GM19463 (cell line): ENCODE measurements around the gene HEATR1.
"Not testable (repeated sequence)": the region's sequence is repeated elsewhere in the genome, so short reads cannot be mapped to it uniquely, and the experiment has no call there.

Source experiments
- ATAC-seq: cut with Tn5 transposase; IDR thresholded peaks from one replicate; pipeline ENCODE4 v1.9.1; 2021; ENCODE audit warnings: mild to moderate bottlenecking, moderate library complexity; ENCODE audit not compliant: unreplicated experiment

The HEATR1 gene, protein sequence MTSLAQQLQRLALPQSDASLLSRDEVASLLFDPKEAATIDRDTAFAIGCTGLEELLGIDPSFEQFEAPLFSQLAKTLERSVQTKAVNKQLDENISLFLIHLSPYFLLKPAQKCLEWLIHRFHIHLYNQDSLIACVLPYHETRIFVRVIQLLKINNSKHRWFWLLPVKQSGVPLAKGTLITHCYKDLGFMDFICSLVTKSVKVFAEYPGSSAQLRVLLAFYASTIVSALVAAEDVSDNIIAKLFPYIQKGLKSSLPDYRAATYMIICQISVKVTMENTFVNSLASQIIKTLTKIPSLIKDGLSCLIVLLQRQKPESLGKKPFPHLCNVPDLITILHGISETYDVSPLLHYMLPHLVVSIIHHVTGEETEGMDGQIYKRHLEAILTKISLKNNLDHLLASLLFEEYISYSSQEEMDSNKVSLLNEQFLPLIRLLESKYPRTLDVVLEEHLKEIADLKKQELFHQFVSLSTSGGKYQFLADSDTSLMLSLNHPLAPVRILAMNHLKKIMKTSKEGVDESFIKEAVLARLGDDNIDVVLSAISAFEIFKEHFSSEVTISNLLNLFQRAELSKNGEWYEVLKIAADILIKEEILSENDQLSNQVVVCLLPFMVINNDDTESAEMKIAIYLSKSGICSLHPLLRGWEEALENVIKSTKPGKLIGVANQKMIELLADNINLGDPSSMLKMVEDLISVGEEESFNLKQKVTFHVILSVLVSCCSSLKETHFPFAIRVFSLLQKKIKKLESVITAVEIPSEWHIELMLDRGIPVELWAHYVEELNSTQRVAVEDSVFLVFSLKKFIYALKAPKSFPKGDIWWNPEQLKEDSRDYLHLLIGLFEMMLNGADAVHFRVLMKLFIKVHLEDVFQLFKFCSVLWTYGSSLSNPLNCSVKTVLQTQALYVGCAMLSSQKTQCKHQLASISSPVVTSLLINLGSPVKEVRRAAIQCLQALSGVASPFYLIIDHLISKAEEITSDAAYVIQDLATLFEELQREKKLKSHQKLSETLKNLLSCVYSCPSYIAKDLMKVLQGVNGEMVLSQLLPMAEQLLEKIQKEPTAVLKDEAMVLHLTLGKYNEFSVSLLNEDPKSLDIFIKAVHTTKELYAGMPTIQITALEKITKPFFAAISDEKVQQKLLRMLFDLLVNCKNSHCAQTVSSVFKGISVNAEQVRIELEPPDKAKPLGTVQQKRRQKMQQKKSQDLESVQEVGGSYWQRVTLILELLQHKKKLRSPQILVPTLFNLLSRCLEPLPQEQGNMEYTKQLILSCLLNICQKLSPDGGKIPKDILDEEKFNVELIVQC (N-terminal part only)

DNA sequence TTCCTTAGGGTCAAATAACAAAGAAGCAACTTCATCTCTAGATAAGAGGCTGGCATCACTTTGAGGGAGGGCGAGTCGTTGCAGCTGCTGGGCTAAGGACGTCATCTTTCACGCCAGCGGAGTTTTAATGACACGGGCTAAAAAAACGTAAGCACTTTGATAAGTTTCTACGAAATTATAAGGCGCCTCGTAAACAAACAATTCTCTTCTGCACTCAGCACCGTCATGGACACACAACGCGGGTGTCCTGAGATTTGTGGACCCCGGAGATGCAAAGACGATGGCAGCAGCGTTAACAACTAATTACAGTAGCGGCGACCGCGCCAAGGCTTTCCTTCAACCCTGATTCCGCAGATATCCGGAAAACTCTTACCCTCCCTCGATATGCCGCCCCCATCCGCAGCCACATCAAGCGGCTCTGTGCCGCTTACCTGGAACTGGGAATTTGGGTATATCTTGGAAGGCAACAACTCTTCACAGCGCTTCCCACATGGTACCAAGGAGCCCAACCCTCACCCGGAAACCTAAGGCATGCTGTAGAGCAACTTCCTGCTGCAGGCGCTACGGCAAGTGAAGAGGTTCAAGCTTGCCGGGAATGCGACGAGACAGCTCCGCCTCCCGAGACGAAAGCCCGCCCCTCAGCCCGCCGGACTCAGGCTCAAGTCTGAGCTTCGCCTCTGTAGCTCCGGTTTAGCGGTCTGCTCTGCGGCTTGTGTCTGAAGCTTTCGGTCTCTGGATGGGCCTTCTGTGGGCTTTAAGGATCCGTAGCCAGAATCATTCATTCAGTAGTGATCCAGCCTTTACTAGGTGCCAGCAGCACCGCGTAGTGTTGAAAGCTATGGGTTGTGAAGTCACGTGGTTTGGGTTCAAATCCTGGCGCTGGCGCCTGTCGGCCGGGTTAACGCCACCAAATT is at the start of gene HEATR1:
HEATR1 (minus strand) TSS at position 526 of the 914 bp plus-strand sequence; CDS start at position 105, 421 bp downstream.
- ATAC-seq, result peak; percentile 95

DNA sequence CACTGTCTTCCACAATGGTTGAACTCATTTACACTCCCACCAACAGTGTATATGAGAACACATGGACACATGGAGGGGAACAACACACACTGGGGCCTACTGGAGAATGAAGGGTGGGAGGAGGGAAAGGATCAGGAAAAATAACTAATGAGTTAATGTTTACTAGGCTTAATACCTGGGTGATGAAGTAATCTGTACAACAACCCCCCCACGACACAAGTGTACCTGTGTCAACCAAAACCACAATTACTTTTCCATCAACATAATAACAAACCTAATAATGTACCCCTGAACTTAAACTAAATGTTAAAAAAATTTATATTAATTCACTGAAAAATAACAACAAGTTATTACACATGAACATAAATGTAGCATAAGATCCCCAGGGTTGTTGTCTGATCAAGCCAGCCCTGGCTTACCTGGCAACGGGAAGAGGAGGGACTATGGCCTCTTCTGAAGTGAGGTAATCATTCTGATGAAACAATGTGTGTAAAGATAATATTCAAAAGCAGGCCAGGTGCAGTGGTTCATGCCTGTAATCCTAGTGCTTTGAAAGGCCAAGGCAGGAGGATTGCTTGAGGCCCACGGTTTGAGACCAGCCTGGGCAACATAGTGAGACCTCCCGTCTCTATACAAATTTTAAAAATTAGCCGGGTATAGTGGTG is 40.8 kb upstream of the HEATR1 start:
- no peak for ATAC-seq

- ATAC-seq, result no peak
Observed at GRCh38 chr1:236642763-236643162, 38.4 kb upstream of the HEATR1 start.

GRCh38 chr1:236639686-236640085 is 35.4 kb upstream of the HEATR1 start:
- ATAC-seq, result no peak

DNA sequence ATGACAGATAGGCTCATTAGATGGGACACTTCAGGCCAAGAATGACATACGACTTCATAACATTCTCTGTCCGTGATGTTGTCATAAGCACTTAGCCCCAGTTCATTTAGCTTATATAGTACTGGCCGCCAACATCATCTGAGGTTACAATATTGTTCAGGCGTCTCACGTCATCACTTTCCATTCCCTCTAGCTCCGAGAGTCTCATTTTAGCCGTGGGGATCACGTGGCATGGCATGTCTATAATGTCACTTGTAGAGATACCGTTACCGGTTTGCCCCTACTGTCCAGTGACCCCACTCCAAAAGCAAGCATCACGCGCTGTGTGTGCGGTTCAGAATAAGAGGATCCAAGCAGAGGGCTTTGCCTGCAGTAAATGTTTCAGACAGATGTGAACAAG is 34.6 kb upstream of the HEATR1 start:
- ATAC-seq, result no peak

GRCh38 chr1:236636017-236636416 is 31.7 kb upstream of the HEATR1 start:
- no peak for ATAC-seq

GRCh38 chr1:236627727-236628408 is 23.6 kb upstream of the HEATR1 start:
- no peak for ATAC-seq

DNA sequence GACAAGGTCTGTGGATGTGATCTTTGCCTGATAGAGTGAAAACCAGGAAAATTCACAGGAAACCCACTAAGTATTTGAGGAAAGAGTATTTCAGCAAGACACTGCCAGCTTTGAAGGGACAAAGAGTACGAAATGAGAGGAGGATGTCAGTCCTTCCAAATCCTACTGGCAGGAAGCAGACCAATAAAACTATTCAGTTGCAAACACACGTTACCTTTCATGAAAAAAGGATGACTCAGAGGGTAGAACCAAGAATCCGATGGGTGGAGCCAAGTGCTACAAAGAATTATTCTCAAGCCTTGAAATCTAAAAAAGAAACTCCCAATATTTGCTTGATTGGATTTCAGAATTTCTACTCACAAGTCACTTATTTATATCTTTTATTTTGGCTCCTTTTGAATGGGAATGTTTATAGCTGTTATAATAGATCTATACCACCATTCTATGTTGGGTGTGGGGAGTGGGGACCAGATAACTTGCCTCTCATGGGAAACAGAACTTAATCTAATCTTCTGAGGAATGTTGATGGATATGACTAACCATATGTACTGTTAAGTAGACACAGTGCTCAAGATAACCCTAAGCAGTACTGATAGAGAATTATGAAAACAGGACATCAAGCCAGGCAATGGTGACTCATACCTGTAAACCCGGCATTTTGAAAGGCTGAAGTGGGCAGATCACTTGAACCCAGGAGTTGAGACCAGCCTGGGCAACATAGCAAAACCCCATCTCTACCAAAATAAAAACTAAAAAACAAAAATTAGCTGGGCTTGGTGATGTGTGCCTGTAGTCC is 19.3 kb upstream of the HEATR1 start:
- ATAC-seq, result no peak

DNA sequence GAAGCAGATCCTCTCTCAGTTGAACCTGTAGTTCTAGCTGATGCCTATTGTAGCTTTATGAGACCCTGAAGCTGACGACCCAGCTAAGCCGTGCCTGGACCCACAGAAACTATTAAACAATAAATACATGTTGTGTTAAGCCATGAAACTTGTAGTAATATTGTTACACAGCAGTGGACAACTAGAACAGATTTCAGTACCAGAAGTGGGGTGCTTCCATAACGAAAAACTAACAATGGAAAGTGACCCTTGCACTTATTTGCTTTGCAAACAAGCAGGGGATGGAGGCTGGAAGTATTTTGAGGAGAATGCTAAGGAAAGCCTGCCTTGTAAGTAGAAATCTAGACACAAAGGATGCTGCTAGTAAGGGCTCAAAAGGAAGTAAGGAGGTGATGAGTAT is 18.1 kb upstream of the HEATR1 start:
- ATAC-seq, result no peak

DNA sequence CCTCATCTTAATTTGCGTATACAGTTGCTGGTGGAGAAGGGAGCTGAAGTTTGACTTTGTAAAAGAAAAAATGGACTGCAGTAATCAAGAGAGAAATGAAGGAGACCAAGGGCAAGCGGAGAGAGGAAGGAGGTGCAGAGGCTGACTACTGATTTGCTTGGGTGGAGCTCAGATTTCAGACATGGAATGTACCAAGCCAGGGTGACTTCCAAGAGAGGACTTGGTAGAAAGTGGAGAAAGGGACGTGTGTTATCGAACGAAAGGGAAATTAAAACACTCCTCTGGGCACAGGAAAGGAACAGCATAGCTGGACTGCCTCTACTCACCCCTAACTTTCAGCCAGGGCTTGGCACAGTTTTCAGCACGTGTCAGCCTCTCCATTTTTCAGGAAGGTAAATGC is 15.1 kb upstream of the HEATR1 start:
- ATAC-seq, result no peak

DNA sequence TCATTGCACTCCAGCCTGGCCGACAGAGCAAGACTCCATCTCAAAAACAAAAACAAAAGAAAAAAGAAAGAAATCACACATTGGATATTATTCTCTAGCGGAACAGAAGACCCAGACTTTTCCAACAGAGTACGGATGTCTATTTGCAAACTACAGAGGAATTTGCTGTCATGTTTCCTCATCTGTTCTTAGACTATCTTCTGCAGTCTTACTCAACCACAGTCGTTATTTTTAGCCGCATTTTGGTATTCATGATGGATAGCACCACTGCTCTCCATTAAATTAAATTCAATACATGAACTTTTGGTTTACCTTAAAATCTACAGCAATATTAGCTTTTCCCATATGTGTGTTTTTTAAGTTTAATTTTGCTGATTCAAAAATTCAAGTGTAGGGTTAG is 14.2 kb upstream of the HEATR1 start:
- no peak for ATAC-seq

- ATAC-seq, result no peak
Observed at GRCh38 chr1:236615399-236616148, 11.3 kb upstream of the HEATR1 start.

- ATAC-seq, result no peak
Observed at GRCh38 chr1:236612349-236612748, 8.0 kb upstream of the HEATR1 start.

DNA sequence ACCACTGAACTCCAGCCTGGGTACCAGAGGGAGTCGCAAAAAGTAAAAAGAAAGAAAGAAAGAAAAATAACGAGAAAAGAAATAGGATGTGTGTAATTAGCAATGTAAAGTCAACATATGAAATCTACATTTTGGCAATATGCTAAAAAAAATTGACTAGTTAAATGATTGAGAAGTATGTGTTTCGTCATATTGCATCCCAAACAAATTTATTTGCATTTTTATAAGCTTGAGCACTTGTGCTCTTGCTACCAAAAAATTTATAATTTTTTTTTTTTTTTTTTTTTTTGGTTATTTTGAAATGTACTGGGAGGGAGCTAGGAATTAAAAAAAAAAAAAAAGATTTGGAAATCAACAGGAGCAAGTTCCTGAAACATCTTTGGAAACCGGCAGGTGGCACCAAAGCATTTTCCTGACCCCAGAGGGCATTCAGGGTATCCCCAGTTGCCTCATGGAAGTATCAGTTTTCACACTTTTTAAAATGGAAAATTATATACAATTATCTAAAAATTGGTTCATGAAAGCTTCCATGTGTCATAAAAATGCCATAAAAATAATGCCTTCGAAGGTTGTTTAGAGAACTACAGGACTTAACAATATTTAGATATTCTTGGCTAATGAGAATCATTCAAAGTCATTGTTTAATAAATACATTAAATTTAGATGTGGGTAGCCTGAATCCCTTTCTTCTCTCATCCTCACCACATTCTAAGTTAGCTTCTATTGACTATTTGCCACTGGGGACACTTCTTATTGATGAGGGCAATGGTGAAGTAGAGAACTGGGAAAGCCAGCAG is 4.8 kb upstream of the HEATR1 start:
- no peak for ATAC-seq

DNA sequence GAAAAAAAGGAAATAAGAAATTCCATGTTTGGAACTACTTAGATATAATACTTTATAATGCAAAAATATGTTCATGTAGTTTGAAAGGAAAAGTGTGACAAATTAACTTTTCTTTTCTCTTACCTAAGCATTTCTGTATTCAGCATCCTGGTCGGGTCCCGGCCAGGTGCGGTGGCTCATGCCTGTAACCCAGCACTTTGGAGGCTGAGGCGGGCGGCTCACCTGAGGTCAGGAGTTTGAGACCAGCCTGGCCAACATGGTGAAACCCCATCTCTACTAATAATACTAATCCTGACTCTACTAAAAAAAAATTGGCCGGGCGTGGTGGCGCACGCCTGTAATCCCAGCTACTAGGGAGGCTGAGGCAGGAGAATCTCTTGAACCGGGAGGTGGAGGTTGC is 3.3 kb upstream of the HEATR1 start:
- not testable (repeated sequence) for ATAC-seq

DNA sequence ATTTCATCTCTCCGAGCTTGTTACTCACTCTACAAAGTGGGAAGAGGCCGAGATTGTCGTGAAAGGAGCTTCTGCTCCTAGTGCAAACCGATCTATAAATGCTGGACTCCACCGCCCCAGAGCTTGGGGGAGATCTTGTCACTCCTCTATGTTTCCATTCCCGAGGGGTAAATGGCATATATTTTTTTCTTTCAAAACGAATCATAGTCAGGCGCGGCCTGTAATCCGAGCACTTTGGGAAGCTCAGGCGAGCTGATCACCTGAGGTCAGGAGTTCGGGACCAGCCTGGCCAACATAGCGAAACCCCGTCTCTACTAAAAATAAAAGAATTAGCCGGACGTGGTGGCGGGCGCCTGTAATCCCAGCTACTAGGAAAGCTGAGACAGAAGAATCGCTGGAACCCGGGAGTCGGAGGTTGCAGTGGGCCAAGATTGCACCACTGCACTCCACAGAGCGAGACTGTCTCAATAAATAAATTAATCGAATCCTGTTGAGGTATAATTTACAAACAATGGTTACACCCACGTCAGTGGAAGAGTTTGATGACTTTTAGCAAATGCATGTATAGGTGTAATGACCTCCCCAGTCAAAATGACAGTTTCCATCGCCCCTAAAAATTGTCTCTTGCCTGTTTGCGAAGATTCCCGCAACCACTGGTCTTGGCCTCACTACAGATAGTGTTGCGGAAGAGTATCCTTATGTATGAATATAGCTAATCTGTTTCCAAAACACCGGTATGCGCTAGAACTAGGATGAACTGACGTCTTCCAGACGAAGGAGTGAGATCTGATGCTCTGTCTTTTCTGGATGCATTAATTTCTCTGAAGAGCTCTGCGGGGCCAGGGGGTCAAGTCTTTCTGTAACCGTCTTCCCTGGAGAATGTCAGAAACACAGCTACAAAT is 840 bp upstream of the HEATR1 start:
- ATAC-seq, result no peak
